Nephron progenitor cell (in vitro differentiated cells): ENCODE measurements around the gene MAGI2.

ENCODE experiments used
- DNase-seq: peaks from one replicate; pipeline ENCODE4 v3.0.0; 2021
- H3K27ac Mint-ChIP-seq: 2 replicates; pipeline ENCODE4 v1.8.0; 2021; ENCODE audit warnings: mild to moderate bottlenecking, moderate library complexity, mixed read lengths
- H3K27me3 Mint-ChIP-seq: 2 replicates; pipeline ENCODE4 v1.8.0; 2021; ENCODE audit warnings: mild to moderate bottlenecking, low read depth, mixed read lengths; ENCODE audit not compliant: poor library complexity
- H3K36me3 Mint-ChIP-seq: 2 replicates; pipeline ENCODE4 v1.8.0; 2021; ENCODE audit warnings: low read depth, mixed read lengths
- H3K4me1 Mint-ChIP-seq: 2 replicates; pipeline ENCODE4 v1.8.0; 2021; ENCODE audit warnings: mixed read lengths
- H3K4me3 Mint-ChIP-seq: 2 replicates; pipeline ENCODE4 v1.8.0; 2021; ENCODE audit warnings: mild to moderate bottlenecking, moderate library complexity, mixed read lengths
- H3K9me3 Mint-ChIP-seq: 2 replicates; pipeline ENCODE4 v1.8.0; 2021; ENCODE audit warnings: mild to moderate bottlenecking, moderate library complexity, mixed read lengths
- TF ChIP-seq, protein P1 (sequence below): fragments of 200-600 bp; sonication (generic); IDR thresholded peaks from 2 replicates; pipeline ENCODE4 v1.5.0; 2021; ENCODE audit warnings: antibody characterized with exemption

The MAGI2 gene

DNA sequence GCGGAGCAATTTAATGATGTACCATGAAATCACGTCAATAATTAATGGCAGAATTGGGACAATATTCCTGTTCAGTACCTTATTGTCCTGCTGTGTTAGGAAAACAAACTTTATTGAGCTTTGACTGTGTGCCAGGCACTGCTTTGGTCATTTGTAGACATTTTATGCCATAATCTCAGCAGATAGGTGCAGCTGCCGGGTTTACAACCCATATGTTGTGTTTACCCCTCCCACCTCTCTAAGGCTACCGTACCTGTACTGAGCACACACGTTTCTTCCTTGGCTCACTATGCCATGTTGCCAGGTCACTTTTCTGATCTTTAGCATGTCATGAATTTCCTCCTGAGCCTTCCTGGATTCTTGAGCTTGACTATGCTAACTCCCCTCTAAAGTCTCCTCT, 1232.7 kb downstream of the MAGI2 start:
- H3K4me1 Mint-ChIP-seq, result no peaks in the 10 kb centered on the region
- no peak overlapping the region for H3K27ac Mint-ChIP-seq
- no peaks in the 10 kb centered on the region for H3K36me3 Mint-ChIP-seq
- no peaks in the 10 kb centered on the region for H3K9me3 Mint-ChIP-seq
- TF ChIP-seq, protein P1, sequence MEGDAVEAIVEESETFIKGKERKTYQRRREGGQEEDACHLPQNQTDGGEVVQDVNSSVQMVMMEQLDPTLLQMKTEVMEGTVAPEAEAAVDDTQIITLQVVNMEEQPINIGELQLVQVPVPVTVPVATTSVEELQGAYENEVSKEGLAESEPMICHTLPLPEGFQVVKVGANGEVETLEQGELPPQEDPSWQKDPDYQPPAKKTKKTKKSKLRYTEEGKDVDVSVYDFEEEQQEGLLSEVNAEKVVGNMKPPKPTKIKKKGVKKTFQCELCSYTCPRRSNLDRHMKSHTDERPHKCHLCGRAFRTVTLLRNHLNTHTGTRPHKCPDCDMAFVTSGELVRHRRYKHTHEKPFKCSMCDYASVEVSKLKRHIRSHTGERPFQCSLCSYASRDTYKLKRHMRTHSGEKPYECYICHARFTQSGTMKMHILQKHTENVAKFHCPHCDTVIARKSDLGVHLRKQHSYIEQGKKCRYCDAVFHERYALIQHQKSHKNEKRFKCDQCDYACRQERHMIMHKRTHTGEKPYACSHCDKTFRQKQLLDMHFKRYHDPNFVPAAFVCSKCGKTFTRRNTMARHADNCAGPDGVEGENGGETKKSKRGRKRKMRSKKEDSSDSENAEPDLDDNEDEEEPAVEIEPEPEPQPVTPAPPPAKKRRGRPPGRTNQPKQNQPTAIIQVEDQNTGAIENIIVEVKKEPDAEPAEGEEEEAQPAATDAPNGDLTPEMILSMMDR, result no peak
- H3K27me3 Mint-ChIP-seq, result peaks cover 4% of the 10 kb centered on the region
- DNase-seq, result no peak
- no peak overlapping the region for H3K4me3 Mint-ChIP-seq

DNA sequence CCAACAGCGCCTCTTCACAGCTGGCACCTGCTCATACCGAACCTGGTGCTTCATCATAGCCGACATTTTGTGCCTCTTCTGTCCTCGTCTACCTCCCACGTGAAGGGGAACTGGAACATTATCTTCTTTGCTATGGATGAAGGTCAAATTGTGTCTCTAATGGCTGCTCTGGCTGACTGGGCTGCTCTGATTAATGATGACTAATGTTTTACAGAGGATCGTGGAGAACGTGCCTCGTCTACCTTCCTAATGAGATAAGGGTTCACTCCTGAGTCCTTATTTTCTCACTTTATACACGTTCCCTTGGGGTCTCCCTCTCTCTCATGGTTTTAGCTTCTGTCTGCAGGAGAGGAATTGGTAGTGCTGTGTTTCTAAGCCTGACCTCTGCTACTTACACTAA, 1234.6 kb downstream of the MAGI2 start:
- no peaks in the 10 kb centered on the region for H3K36me3 Mint-ChIP-seq
- no peak overlapping the region for H3K4me3 Mint-ChIP-seq
- no peak for DNase-seq
- H3K9me3 Mint-ChIP-seq, result no peaks in the 10 kb centered on the region
- TF ChIP-seq, protein P1, result no peak
- no peak overlapping the region for H3K27ac Mint-ChIP-seq
- H3K27me3 Mint-ChIP-seq, result peaks cover 7% of the 10 kb centered on the region
- H3K4me1 Mint-ChIP-seq, result no peaks in the 10 kb centered on the region

DNA sequence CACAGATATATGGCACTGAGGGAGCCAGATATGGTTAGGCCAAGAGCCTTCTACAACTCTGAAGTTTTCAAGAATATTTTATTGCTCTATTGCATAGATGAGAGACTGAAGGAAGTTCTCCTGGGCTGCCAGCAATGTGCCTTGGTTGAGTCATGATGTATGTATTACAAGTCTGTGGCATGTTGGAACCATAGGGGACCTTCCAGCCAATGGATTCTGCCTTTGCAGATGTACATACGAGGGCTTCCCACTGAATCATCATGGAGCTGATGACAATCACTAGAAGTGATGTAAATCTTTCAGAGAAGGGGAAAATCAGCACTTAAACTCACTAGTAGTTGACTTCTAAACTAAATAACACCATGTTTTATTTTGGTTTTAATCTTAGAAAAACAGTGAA, 1235.4 kb downstream of the MAGI2 start:
- no peak for DNase-seq
- no peaks in the 10 kb centered on the region for H3K4me1 Mint-ChIP-seq
- no peaks in the 10 kb centered on the region for H3K9me3 Mint-ChIP-seq
- no peaks in the 10 kb centered on the region for H3K36me3 Mint-ChIP-seq
- peaks cover 7% of the 10 kb centered on the region for H3K27me3 Mint-ChIP-seq
- TF ChIP-seq, protein P1, result no peak
- no peak overlapping the region for H3K27ac Mint-ChIP-seq
- no peak overlapping the region for H3K4me3 Mint-ChIP-seq

DNA sequence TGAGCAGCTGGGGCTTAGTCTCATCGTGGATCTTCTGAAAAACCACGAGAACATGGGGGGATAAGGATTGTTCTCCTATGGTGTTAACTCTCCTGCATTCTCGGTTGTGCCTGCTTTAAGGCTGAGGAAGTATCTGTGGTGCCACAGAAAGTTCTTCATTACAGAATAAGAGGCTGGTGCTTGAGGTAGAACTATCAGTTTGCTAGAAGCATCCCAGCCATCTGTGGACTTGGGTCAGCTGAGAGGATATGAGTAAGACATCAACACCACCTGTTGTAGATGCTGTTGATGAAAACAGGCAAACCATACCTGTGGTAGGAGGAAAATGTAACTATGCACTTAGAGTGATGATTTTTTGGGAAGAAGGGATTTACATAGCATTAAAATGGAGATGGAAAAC, 1238.3 kb downstream of the MAGI2 start:
- no peaks in the 10 kb centered on the region for H3K9me3 Mint-ChIP-seq
- H3K27me3 Mint-ChIP-seq, result peaks cover 7% of the 10 kb centered on the region
- H3K36me3 Mint-ChIP-seq, result no peaks in the 10 kb centered on the region
- no peak overlapping the region for H3K4me3 Mint-ChIP-seq
- no peaks in the 10 kb centered on the region for H3K4me1 Mint-ChIP-seq
- DNase-seq, result no peak
- TF ChIP-seq, protein P1, result no peak
- no peak overlapping the region for H3K27ac Mint-ChIP-seq

DNA sequence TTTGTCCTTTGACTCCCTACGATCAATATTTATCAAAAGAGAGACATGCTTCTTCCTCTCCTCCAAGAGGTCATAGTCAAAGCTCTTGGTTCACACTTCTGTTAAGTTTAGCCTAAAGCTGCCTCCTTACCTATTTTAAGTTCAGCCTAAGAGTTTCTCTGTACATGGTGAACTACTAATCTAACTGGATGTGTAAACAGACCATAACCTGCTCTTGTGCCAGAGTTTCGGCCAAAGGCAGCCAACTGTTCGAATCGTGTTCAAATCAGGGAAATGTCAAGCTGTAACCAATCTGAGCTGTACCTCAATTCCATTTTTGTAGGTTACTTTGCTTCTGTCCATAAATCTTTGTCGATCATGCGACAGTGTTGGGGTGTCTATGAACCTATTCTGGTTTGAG, 1240.1 kb downstream of the MAGI2 start:
- TF ChIP-seq, protein P1, result no peak
- no peak overlapping the region for H3K27ac Mint-ChIP-seq
- peaks cover 7% of the 10 kb centered on the region for H3K9me3 Mint-ChIP-seq
- peaks cover 5% of the 10 kb centered on the region for H3K36me3 Mint-ChIP-seq
- no peaks in the 10 kb centered on the region for H3K4me1 Mint-ChIP-seq
- H3K27me3 Mint-ChIP-seq, result peaks cover 7% of the 10 kb centered on the region
- H3K4me3 Mint-ChIP-seq, result no peak overlapping the region
- DNase-seq, result no peak

DNA sequence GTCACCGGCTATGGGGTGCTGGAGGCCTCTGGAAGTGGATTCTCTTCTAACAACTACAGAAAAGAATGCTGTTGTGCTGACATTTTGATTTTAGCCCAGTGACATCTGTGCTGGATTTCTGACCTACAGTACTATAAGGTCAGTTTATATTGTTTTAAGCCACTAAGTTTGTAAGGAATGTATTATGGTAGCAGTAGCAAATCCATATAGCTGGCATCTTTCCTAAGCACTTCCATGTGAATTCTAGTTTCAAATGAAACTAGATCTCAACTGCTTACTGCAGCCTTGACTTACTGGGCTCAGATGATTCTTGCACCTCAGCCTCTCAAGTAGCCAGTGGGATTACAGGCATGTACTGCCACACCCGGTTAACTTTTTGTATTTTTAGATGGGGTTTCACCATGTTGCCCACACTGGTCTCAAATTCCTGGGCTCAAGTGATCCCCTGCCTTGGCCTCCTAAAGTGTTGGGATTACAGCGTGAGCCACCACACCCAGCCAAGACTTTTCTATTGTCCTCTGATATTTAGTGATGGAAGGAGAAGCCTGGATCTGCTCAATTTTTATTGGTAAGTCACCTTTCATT, 1240.9 kb downstream of the MAGI2 start:
- Mint-ChIP-seq H3K27ac (no peak overlapping the region), H3K9me3 (peaks cover 10% of the 10 kb centered on the region), H3K36me3 (peaks cover 5% of the 10 kb centered on the region), H3K27me3 (peaks cover 7% of the 10 kb centered on the region), H3K4me1 (no peaks in the 10 kb centered on the region), H3K4me3 (no peak overlapping the region)
- DNase-seq, result no peak
- TF ChIP-seq, protein P1, result no peak
